Ascending aorta (tissue), 2 donors: Measurements from ENCODE around the gene TDRD9. TPM values are rescaled to one million over a fixed set of nuclear protein-coding genes. Genes with fewer than 3 reads are reported as not detected.

Experiments
- DNase-seq, 2 donors: peaks; one replicate each; pipeline ENCODE4 v3.0.0-alpha.2; 2019; ENCODE audit warnings: low spot score in 2 of 2
- H3K27ac ChIP-seq, 2 donors: fragments of 200-600 bp; sonication (generic); one replicate each; pipeline ENCODE4 v1.5.1; 2016 to 2017; ENCODE audit warnings: mild to moderate bottlenecking in 1 of 2
- H3K27me3 ChIP-seq: fragments of 200-600 bp; sonication (generic); one replicate; pipeline ENCODE4 v1.5.1; 2017
- H3K36me3 ChIP-seq, 2 donors: fragments of 200-600 bp; sonication (generic); one replicate each; pipeline ENCODE4 v1.5.1; 2016
- H3K4me1 ChIP-seq, 2 donors: fragments of 200-600 bp; sonication (generic); one replicate each; pipeline ENCODE4 v1.5.1; 2016 to 2017; ENCODE audit warnings: mild to moderate bottlenecking in 1 of 2
- H3K4me3 ChIP-seq, 2 donors: fragments of 200-600 bp; sonication (generic); one replicate each; pipeline ENCODE4 v1.5.1; 2016 to 2017; ENCODE audit warnings: mild to moderate bottlenecking in 1 of 2
- H3K9me3 ChIP-seq, 2 donors: fragments of 200-600 bp; sonication (generic); one replicate each; pipeline ENCODE4 v1.5.1; 2016
- CTCF ChIP-seq, 3 experiments: fragments of 200-600 bp in 2 of 3; fragments of 450-650 bp in 1 of 3; sonication (generic) in 2 of 3; IDR thresholded peaks; one replicate each; pipeline ENCODE4 v1.5.1; 2016 to 2019; ENCODE audit warnings: antibody characterized with exemption in 3 of 3, mild to moderate bottlenecking in 1 of 3, moderate library complexity in 1 of 3
- intact Hi-C: fragments of 100-400 bp; cut with DNase I; formaldehyde crosslinking; loops from one replicate; pipeline ENCODE4 v1.15.1; 2023
- total RNA-seq: library from RNA; depleted of rRNA; stranded (reverse); fragments of >200 nt; gene quantifications from one replicate; pipeline ENCODE4 v1.1.0, GENCODE V29; 2016

The TDRD9 gene
- total RNA-seq, 1 donor from 2014 or later = 1.4 TPM

GRCh38 chr14:103899833-103900232 is 28.4 kb upstream of the TDRD9 start:
- no peak for DNase-seq
- no peaks in the 10 kb centered on the region for H3K4me1 ChIP-seq
- no peaks in the 10 kb centered on the region for H3K9me3 ChIP-seq
- H3K27me3 ChIP-seq = no peaks in the 10 kb centered on the region
- no peaks in the 10 kb centered on the region for H3K36me3 ChIP-seq
- intact Hi-C loops = no loop called here
- no peak for TF ChIP-seq CTCF (IDR thresholded peaks at IDR 0.05)
- no peak overlapping the region for H3K27ac ChIP-seq
- H3K4me3 ChIP-seq = no peak overlapping the region

- Histone ChIP-seq H3K36me3 (no peaks in the 10 kb centered on the region), H3K9me3 (no peaks in the 10 kb centered on the region), H3K27ac (no peak overlapping the region), H3K4me1 (no peaks in the 10 kb centered on the region), H3K4me3 (no peak overlapping the region), H3K27me3 (no peaks in the 10 kb centered on the region)
- intact Hi-C loops = no loop called here
- no peak for TF ChIP-seq CTCF (IDR thresholded peaks at IDR 0.05)
- DNase-seq = no peak
These were observed 23.7 kb upstream of the TDRD9 start for GRCh38 chr14:103904493-103905107.

GRCh38 chr14:103905842-103906456 is 22.3 kb upstream of the TDRD9 start:
- Histone ChIP-seq H3K4me3 (no peak overlapping the region), H3K36me3 (peaks cover 0 to under 1% of the 10 kb centered on the region in 2 donors), H3K27me3 (no peaks in the 10 kb centered on the region), H3K27ac (no peak overlapping the region), H3K4me1 (no peaks in the 10 kb centered on the region), H3K9me3 (no peaks in the 10 kb centered on the region)
- intact Hi-C loops = no loop called here
- no peak for TF ChIP-seq CTCF (IDR thresholded peaks at IDR 0.05)
- no peak for DNase-seq

GRCh38 chr14:103908580-103908979 is 19.7 kb upstream of the TDRD9 start:
- no peak for DNase-seq
- TF ChIP-seq CTCF (IDR thresholded peaks at IDR 0.05) = no peak
- H3K4me3 ChIP-seq = no peak overlapping the region
- intact Hi-C loops = no loop called here
- peaks cover 15 to 25% of the 10 kb centered on the region in 2 donors for H3K36me3 ChIP-seq
- H3K27me3 ChIP-seq = no peaks in the 10 kb centered on the region
- H3K9me3 ChIP-seq = no peaks in the 10 kb centered on the region
- H3K27ac ChIP-seq = no peak overlapping the region
- no peaks in the 10 kb centered on the region for H3K4me1 ChIP-seq

GRCh38 chr14:103909531-103910261 is 18.6 kb upstream of the TDRD9 start:
- Histone ChIP-seq H3K9me3 (no peaks in the 10 kb centered on the region), H3K4me1 (no peaks in the 10 kb centered on the region), H3K27ac (no peak overlapping the region), H3K36me3 (peaks cover 25 to 37% of the 10 kb centered on the region in 2 donors), H3K27me3 (no peaks in the 10 kb centered on the region), H3K4me3 (peak overlapping the region; percentile 4 to 24)
- DNase-seq = no peak
- no peak for TF ChIP-seq CTCF (IDR thresholded peaks at IDR 0.05)
- intact Hi-C loops = loop anchor here (1.0 to 10.0 kb wide), 2 partner anchors 101 to 335 kb away; no protein-coding TSS in a partner anchor
